Endodermal cell (in vitro differentiated cells): ENCODE data around the gene CEP112. TPM values are rescaled to one million over a fixed set of nuclear protein-coding genes. Genes with fewer than 3 reads are reported as not detected.
A peak's percentile ranks its signal among the peaks of the same experiment; 100 is the strongest.
"Not testable (repeated sequence)": the region's sequence is repeated elsewhere in the genome, so short reads cannot be mapped to it uniquely, and the experiment has no call there.

Source experiments
- DNase-seq: peaks from one replicate; pipeline ENCODE4 v3.0.0-alpha.2; 2017
- H3K27ac ChIP-seq: 2 replicates; pipeline ENCODE4 v1.5.1; 2013; ENCODE audit warnings: mild to moderate bottlenecking, low read depth, low read length, moderate library complexity
- H3K27me3 ChIP-seq: 2 replicates; pipeline ENCODE4 v1.6.1; 2013; ENCODE audit warnings: mild to moderate bottlenecking, low read length, moderate library complexity; ENCODE audit not compliant: insufficient read depth, control insufficient read depth, poor library complexity, severe bottlenecking
- H3K36me3 ChIP-seq: 2 replicates; pipeline ENCODE4 v1.7.0; 2013; ENCODE audit warnings: mild to moderate bottlenecking, low read length, moderate library complexity; ENCODE audit not compliant: control insufficient read depth, insufficient read depth
- H3K4me1 ChIP-seq: one replicate; pipeline ENCODE4 v1.7.0; 2013; ENCODE audit warnings: low read length; ENCODE audit not compliant: control insufficient read depth, insufficient read depth
- H3K4me3 ChIP-seq: 2 replicates; pipeline ENCODE4 v1.5.1; 2013; ENCODE audit warnings: mild to moderate bottlenecking, low read length, moderate library complexity
- H3K9ac ChIP-seq: 2 replicates; pipeline ENCODE4 v1.6.1; 2013; ENCODE audit warnings: mild to moderate bottlenecking, low read length, moderate library complexity; ENCODE audit not compliant: poor library complexity, severe bottlenecking; ENCODE audit errors: extremely low read depth
- H3K9me3 ChIP-seq: 2 replicates; pipeline ENCODE4 v1.6.1; 2013; ENCODE audit warnings: mild to moderate bottlenecking, low read length, moderate library complexity; ENCODE audit not compliant: control insufficient read depth
- H3K27ac Mint-ChIP-seq: 2 replicates; pipeline ENCODE4 v1.8.0; 2020; ENCODE audit warnings: mixed read lengths
- H3K27me3 Mint-ChIP-seq: 2 replicates; pipeline ENCODE4 v1.8.0; 2021; ENCODE audit warnings: mild to moderate bottlenecking, mixed read lengths; ENCODE audit not compliant: insufficient read depth
- H3K36me3 Mint-ChIP-seq: 2 replicates; pipeline ENCODE4 v1.8.0; 2020; ENCODE audit warnings: low read depth, mixed read lengths
- H3K4me1 Mint-ChIP-seq: 2 replicates; pipeline ENCODE4 v1.8.0; 2020; ENCODE audit warnings: mixed read lengths
- H3K4me3 Mint-ChIP-seq: 2 replicates; pipeline ENCODE4 v1.8.0; 2020; ENCODE audit warnings: mild to moderate bottlenecking, moderate library complexity, mixed read lengths
- H3K9me3 Mint-ChIP-seq: 2 replicates; pipeline ENCODE4 v1.8.0; 2020; ENCODE audit warnings: mild to moderate bottlenecking, mixed read lengths
- CTCF ChIP-seq: fragments of 200-600 bp; sonication (generic); conservative IDR thresholded peaks from 2 replicates; pipeline ENCODE4 v1.5.0; 2021; ENCODE audit warnings: antibody characterized with exemption, mild to moderate bottlenecking
- WGBS, 2 experiments: methylation state at CpG; one replicate each; pipeline versions ENCODE4 v1.1.5 to v1.1.7; 2013; ENCODE audit warnings: missing lambda C conversion rate in 2 of 2, mixed read lengths in 1 of 2; ENCODE audit not compliant: insufficient coverage in 1 of 2, insufficient read length in 1 of 2; 5-methylcytosine and 5-hydroxymethylcytosine counted together
- total RNA-seq, 2 donors: library from RNA; stranded (reverse); fragmentation: NEBNext Ultra II Directional in 1 of 2; extraction: Animal tissue kit (Norgen Biotek cat#: 25700) in 1 of 2; gene quantifications; 2 replicates in 1 of 2; 3 replicates in 1 of 2; pipeline ENCODE4 v1.2.1, GENCODE V29; 2021

CEP112 gene
- total RNA-seq, 2 donors from 2014 or later = 15.2 to 21.4 TPM

- no peak for DNase-seq
- 83 to 100% methylated on average over 2 to 5 of the region's 5 CpGs for WGBS, 2 experiments
- Mint-ChIP-seq H3K4me3 (no peak overlapping the region), H3K27ac (no peak overlapping the region), H3K4me1 (no peaks in the 10 kb centered on the region), H3K36me3 (no peaks in the 10 kb centered on the region), H3K9me3 (no peaks in the 10 kb centered on the region), H3K27me3 (no peaks in the 10 kb centered on the region)
- H3K36me3 ChIP-seq = peaks cover 13% of the 10 kb centered on the region
- no peaks in the 10 kb centered on the region for H3K9me3 ChIP-seq
- no peaks in the 10 kb centered on the region for H3K4me1 ChIP-seq
- H3K27me3 ChIP-seq = no peaks in the 10 kb centered on the region
- no peak overlapping the region for H3K27ac ChIP-seq
- H3K4me3 ChIP-seq = no peak overlapping the region
- no peak for TF ChIP-seq CTCF
- H3K9ac ChIP-seq = no peak overlapping the region
Observed at GRCh38 chr17:66167189-66167815, 24.6 kb downstream of the CEP112 start.

GRCh38 chr17:66165537-66166123 is 26.3 kb downstream of the CEP112 start:
- Mint-ChIP-seq H3K27me3 (no peaks in the 10 kb centered on the region), H3K4me3 (no peak overlapping the region), H3K9me3 (peaks cover 4% of the 10 kb centered on the region), H3K4me1 (no peaks in the 10 kb centered on the region), H3K36me3 (peaks cover 10% of the 10 kb centered on the region), H3K27ac (no peak overlapping the region)
- no peaks in the 10 kb centered on the region for H3K27me3 ChIP-seq
- H3K9me3 ChIP-seq = no peaks in the 10 kb centered on the region
- H3K9ac ChIP-seq = no peak overlapping the region
- no peak for DNase-seq
- H3K36me3 ChIP-seq = peaks cover 11% of the 10 kb centered on the region
- H3K4me1 ChIP-seq = no peaks in the 10 kb centered on the region
- peak; percentile 86 for TF ChIP-seq CTCF
- H3K27ac ChIP-seq = no peak overlapping the region
- no peak overlapping the region for H3K4me3 ChIP-seq

GRCh38 chr17:66155055-66155454 is 36.9 kb downstream of the CEP112 start:
- H3K36me3 ChIP-seq, H3K27ac ChIP-seq, H3K4me1 Mint-ChIP-seq, H3K4me1 ChIP-seq, H3K27me3 ChIP-seq, H3K4me3 Mint-ChIP-seq, H3K9me3 ChIP-seq, H3K27me3 Mint-ChIP-seq, DNase-seq, H3K4me3 ChIP-seq, H3K27ac Mint-ChIP-seq, H3K9ac ChIP-seq: not testable (repeated sequence)
- Mint-ChIP-seq H3K36me3 (peaks cover 39% of the 10 kb centered on the region), H3K9me3 (peaks cover 22% of the 10 kb centered on the region)
- 90 to 100% methylated on average over 2 to 4 of the region's 4 CpGs for WGBS, 2 experiments

- Histone ChIP-seq H3K27ac (no peak overlapping the region), H3K36me3 (no peaks in the 10 kb centered on the region), H3K9ac (no peak overlapping the region), H3K9me3 (no peaks in the 10 kb centered on the region), H3K27me3 (no peaks in the 10 kb centered on the region), H3K4me3 (no peak overlapping the region), H3K4me1 (no peaks in the 10 kb centered on the region)
- Mint-ChIP-seq H3K4me1 (no peaks in the 10 kb centered on the region), H3K36me3 (peaks cover 23% of the 10 kb centered on the region), H3K27me3 (no peaks in the 10 kb centered on the region), H3K9me3 (peaks cover under 1% of the 10 kb centered on the region), H3K4me3 (no peak overlapping the region), H3K27ac (no peak overlapping the region)
- TF ChIP-seq CTCF = no peak
- WGBS, 2 experiments = 72% methylated on average over 2 of the region's 2 CpGs; no CpG with 5 or more reads in 1 of the 2 experiments
- DNase-seq = no peak
Observed at GRCh38 chr17:66152756-66153155, 39.2 kb downstream of the CEP112 start.
